ENCODE measurements around the gene LEKR1.
A peak's percentile ranks its signal among the peaks of the same experiment; 100 is the strongest.

The LEKR1 gene

GRCh38 chr3:156811089-156811862 lies 14.9 kb upstream of the LEKR1 start:
- no peak overlapping the region for H3K4me3 ChIP-seq (ENCODE audit: low read depth, low read length)
- no peak overlapping the region for H3K9ac ChIP-seq (ENCODE audit: low read depth, low read length)
- H3K4me1 ChIP-seq (ENCODE audit: control insufficient read depth, insufficient read depth, low read length): peaks cover 5% of the 10 kb centered on the region
- no peaks in the 10 kb centered on the region for H3K9me3 ChIP-seq (ENCODE audit: control insufficient read depth, insufficient read depth, low read length)
- no peaks in the 10 kb centered on the region for H3K36me3 ChIP-seq (ENCODE audit: control insufficient read depth, insufficient read depth, low read length)
- H3K27me3 ChIP-seq (ENCODE audit: control insufficient read depth, insufficient read depth, low read length): peaks cover 25% of the 10 kb centered on the region

- no peaks in the 10 kb centered on the region for H3K36me3 ChIP-seq (ENCODE audit: control insufficient read depth, insufficient read depth, low read length)
- no peak overlapping the region for H3K9ac ChIP-seq (ENCODE audit: low read depth, low read length)
- peaks cover 30% of the 10 kb centered on the region for H3K27me3 ChIP-seq (ENCODE audit: control insufficient read depth, insufficient read depth, low read length)
- H3K9me3 ChIP-seq (ENCODE audit: control insufficient read depth, insufficient read depth, low read length): no peaks in the 10 kb centered on the region
- H3K4me1 ChIP-seq (ENCODE audit: control insufficient read depth, insufficient read depth, low read length): peaks cover 5% of the 10 kb centered on the region
- H3K4me3 ChIP-seq (ENCODE audit: low read depth, low read length): no peak overlapping the region
These were observed 13.4 kb upstream of the LEKR1 start for GRCh38 chr3:156812521-156813335.

GRCh38 chr3:156814295-156814694 lies 11.9 kb upstream of the LEKR1 start:
- H3K27me3 ChIP-seq (ENCODE audit: control insufficient read depth, insufficient read depth, low read length): peaks cover 42% of the 10 kb centered on the region
- no peak overlapping the region for H3K9ac ChIP-seq (ENCODE audit: low read depth, low read length)
- H3K4me1 ChIP-seq (ENCODE audit: control insufficient read depth, insufficient read depth, low read length): peaks cover 12% of the 10 kb centered on the region

GRCh38 chr3:156816091-156816793 lies 9.9 kb upstream of the LEKR1 start:
- Histone ChIP-seq H3K36me3 (ENCODE audit: control insufficient read depth, insufficient read depth, low read length) (no peaks in the 10 kb centered on the region), H3K9ac (ENCODE audit: low read depth, low read length) (peak overlapping the region; percentile 62), H3K27me3 (ENCODE audit: control insufficient read depth, insufficient read depth, low read length) (peaks cover 42% of the 10 kb centered on the region), H3K9me3 (ENCODE audit: control insufficient read depth, insufficient read depth, low read length) (no peaks in the 10 kb centered on the region), H3K4me3 (ENCODE audit: low read depth, low read length) (peak overlapping the region; percentile 48), H3K4me1 (ENCODE audit: control insufficient read depth, insufficient read depth, low read length) (peaks cover 12% of the 10 kb centered on the region)

More at GRCh38 chr3:156814295-156814694, 11.9 kb upstream of the LEKR1 start:
- H3K4me3 ChIP-seq (ENCODE audit: low read depth, low read length): no peak overlapping the region
- H3K9me3 ChIP-seq (ENCODE audit: control insufficient read depth, insufficient read depth, low read length): no peaks in the 10 kb centered on the region
- no peaks in the 10 kb centered on the region for H3K36me3 ChIP-seq (ENCODE audit: control insufficient read depth, insufficient read depth, low read length)

- no peaks in the 10 kb centered on the region for H3K9me3 ChIP-seq (ENCODE audit: control insufficient read depth, insufficient read depth, low read length)
- peaks cover 12% of the 10 kb centered on the region for H3K4me1 ChIP-seq (ENCODE audit: control insufficient read depth, insufficient read depth, low read length)
- no peaks in the 10 kb centered on the region for H3K36me3 ChIP-seq (ENCODE audit: control insufficient read depth, insufficient read depth, low read length)
- peaks cover 42% of the 10 kb centered on the region for H3K27me3 ChIP-seq (ENCODE audit: control insufficient read depth, insufficient read depth, low read length)
- H3K4me3 ChIP-seq (ENCODE audit: low read depth, low read length): peak overlapping the region; percentile 48
- H3K9ac ChIP-seq (ENCODE audit: low read depth, low read length): peak overlapping the region; percentile 2
These were observed 9.1 kb upstream of the LEKR1 start for GRCh38 chr3:156816794-156817645.

- Histone ChIP-seq H3K27me3 (ENCODE audit: control insufficient read depth, insufficient read depth, low read length) (peaks cover 42% of the 10 kb centered on the region), H3K36me3 (ENCODE audit: control insufficient read depth, insufficient read depth, low read length) (no peaks in the 10 kb centered on the region), H3K4me1 (ENCODE audit: control insufficient read depth, insufficient read depth, low read length) (peaks cover 12% of the 10 kb centered on the region), H3K4me3 (ENCODE audit: low read depth, low read length) (peak overlapping the region; percentile 48), H3K9me3 (ENCODE audit: control insufficient read depth, insufficient read depth, low read length) (no peaks in the 10 kb centered on the region), H3K9ac (ENCODE audit: low read depth, low read length) (peak overlapping the region; percentile 2)
These were observed 8.4 kb upstream of the LEKR1 start for GRCh38 chr3:156817646-156818272.

- Histone ChIP-seq H3K27me3 (ENCODE audit: control insufficient read depth, insufficient read depth, low read length) (peaks cover 38% of the 10 kb centered on the region), H3K4me3 (ENCODE audit: low read depth, low read length) (no peak overlapping the region), H3K4me1 (ENCODE audit: control insufficient read depth, insufficient read depth, low read length) (peaks cover 12% of the 10 kb centered on the region), H3K36me3 (ENCODE audit: control insufficient read depth, insufficient read depth, low read length) (no peaks in the 10 kb centered on the region), H3K9me3 (ENCODE audit: control insufficient read depth, insufficient read depth, low read length) (no peaks in the 10 kb centered on the region), H3K9ac (ENCODE audit: low read depth, low read length) (no peak overlapping the region)
These were observed 7.9 kb upstream of the LEKR1 start for GRCh38 chr3:156818273-156818651.

GRCh38 chr3:156818890-156819289 lies 7.3 kb upstream of the LEKR1 start:
- no peak overlapping the region for H3K9ac ChIP-seq (ENCODE audit: low read depth, low read length)
- H3K4me3 ChIP-seq (ENCODE audit: low read depth, low read length): no peak overlapping the region
- H3K27me3 ChIP-seq (ENCODE audit: control insufficient read depth, insufficient read depth, low read length): peaks cover 40% of the 10 kb centered on the region

GRCh38 chr3:156819842-156820691 lies 6.1 kb upstream of the LEKR1 start:
- Histone ChIP-seq H3K27me3 (ENCODE audit: control insufficient read depth, insufficient read depth, low read length) (peaks cover 45% of the 10 kb centered on the region), H3K9ac (ENCODE audit: low read depth, low read length) (no peak overlapping the region), H3K9me3 (ENCODE audit: control insufficient read depth, insufficient read depth, low read length) (no peaks in the 10 kb centered on the region), H3K4me1 (ENCODE audit: control insufficient read depth, insufficient read depth, low read length) (peaks cover 12% of the 10 kb centered on the region), H3K4me3 (ENCODE audit: low read depth, low read length) (no peak overlapping the region), H3K36me3 (ENCODE audit: control insufficient read depth, insufficient read depth, low read length) (no peaks in the 10 kb centered on the region)

More at GRCh38 chr3:156818890-156819289, 7.3 kb upstream of the LEKR1 start:
- Histone ChIP-seq H3K36me3 (ENCODE audit: control insufficient read depth, insufficient read depth, low read length) (no peaks in the 10 kb centered on the region), H3K9me3 (ENCODE audit: control insufficient read depth, insufficient read depth, low read length) (no peaks in the 10 kb centered on the region), H3K4me1 (ENCODE audit: control insufficient read depth, insufficient read depth, low read length) (peaks cover 12% of the 10 kb centered on the region)

- peaks cover 8% of the 10 kb centered on the region for H3K4me1 ChIP-seq (ENCODE audit: control insufficient read depth, insufficient read depth, low read length)
- peaks cover 45% of the 10 kb centered on the region for H3K27me3 ChIP-seq (ENCODE audit: control insufficient read depth, insufficient read depth, low read length)
- H3K36me3 ChIP-seq (ENCODE audit: control insufficient read depth, insufficient read depth, low read length): no peaks in the 10 kb centered on the region
- no peak overlapping the region for H3K4me3 ChIP-seq (ENCODE audit: low read depth, low read length)
- no peaks in the 10 kb centered on the region for H3K9me3 ChIP-seq (ENCODE audit: control insufficient read depth, insufficient read depth, low read length)
- H3K9ac ChIP-seq (ENCODE audit: low read depth, low read length): no peak overlapping the region
These were observed 5.5 kb upstream of the LEKR1 start for GRCh38 chr3:156820692-156821080.

Measured in iPS-15b (cell line).